ENCODE measurements around the gene P2RX3.
A peak's percentile ranks its signal among the peaks of the same experiment; 100 is the strongest.

Gene P2RX3

GRCh38 chr11:57373146-57373545 is 35.0 kb downstream of the P2RX3 start:
- no peak for DNase-seq (ENCODE audit: low spot score)

GRCh38 chr11:57374966-57375365 is 36.8 kb downstream of the P2RX3 start:
- DNase-seq (ENCODE audit: low spot score) = no peak

- no peak for DNase-seq (ENCODE audit: low spot score)
Measured at GRCh38 chr11:57375490-57375889, 37.3 kb downstream of the P2RX3 start.

- DNase-seq (ENCODE audit: low spot score) = no peak
Measured at GRCh38 chr11:57376095-57377090, 38.2 kb downstream of the P2RX3 start.

- no peak for DNase-seq (ENCODE audit: low spot score)
Measured at GRCh38 chr11:57377107-57377506, 39.0 kb downstream of the P2RX3 start.

- no peak for DNase-seq (ENCODE audit: low spot score)
Measured at GRCh38 chr11:57378186-57378585, 40.0 kb downstream of the P2RX3 start.

- peak; percentile 45 for DNase-seq (ENCODE audit: low spot score)
Measured at GRCh38 chr11:57379732-57380131, 41.6 kb downstream of the P2RX3 start.

GRCh38 chr11:57380975-57381374 is 42.8 kb downstream of the P2RX3 start, which contains the start of gene PRG3:
Gene PRG3, minus strand, starts transcription at chr11:57381150. Its CDS starts 442 bp downstream, at chr11:57380708.
- no peak for DNase-seq (ENCODE audit: low spot score)

GRCh38 chr11:57386178-57386940 is 48.2 kb downstream of the P2RX3 start:
- DNase-seq (ENCODE audit: low spot score) = no peak

GRCh38 chr11:57387289-57388030 is 49.3 kb downstream of the P2RX3 start:
- no peak for DNase-seq (ENCODE audit: low spot score)

GRCh38 chr11:57390535-57390934 is 52.4 kb downstream of the P2RX3 start, which contains the start of gene PRG2:
Gene PRG2, minus strand, starts transcription at chr11:57390650. Its CDS starts 706 bp downstream, at chr11:57389944.
- no peak for DNase-seq (ENCODE audit: low spot score)

- no peak for DNase-seq (ENCODE audit: low spot score)
Measured at GRCh38 chr11:57391111-57391510, 53.0 kb downstream of the P2RX3 start.

GRCh38 chr11:57391539-57391938 is 53.4 kb downstream of the P2RX3 start:
- no peak for DNase-seq (ENCODE audit: low spot score)

- no peak for DNase-seq (ENCODE audit: low spot score)
Measured at GRCh38 chr11:57392066-57392762, 54.1 kb downstream of the P2RX3 start.

GRCh38 chr11:57392763-57393105 is 54.6 kb downstream of the P2RX3 start:
- no peak for DNase-seq (ENCODE audit: low spot score)

GRCh38 chr11:57394203-57394965 is 56.2 kb downstream of the P2RX3 start:
- no peak for DNase-seq (ENCODE audit: low spot score)

GRCh38 chr11:57395905-57396623 is 57.9 kb downstream of the P2RX3 start:
- DNase-seq (ENCODE audit: low spot score) = no peak

GRCh38 chr11:57396744-57397143 is 58.6 kb downstream of the P2RX3 start:
- DNase-seq (ENCODE audit: low spot score) = no peak

GRCh38 chr11:57397394-57397990 is 59.3 kb downstream of the P2RX3 start:
- no peak for DNase-seq (ENCODE audit: low spot score)

GRCh38 chr11:57399221-57399620 is 61.1 kb downstream of the P2RX3 start:
- DNase-seq (ENCODE audit: low spot score) = no peak
